HepG2 (cell line): ENCODE data around the gene ECHS1. TPM values are rescaled to one million over a fixed set of nuclear protein-coding genes. Genes with fewer than 3 reads are reported as not detected.

ENCODE experiments used
- BORCS8-MEF2B ChIP-seq: sonication (generic); formaldehyde crosslinking; IDR thresholded peaks from 2 replicates; pipeline ENCODE4 v1.8.0; 2022; ENCODE audit warnings: mild to moderate bottlenecking, missing genetic modification reagents
- JUND ChIP-seq: sonication (generic); formaldehyde crosslinking; IDR thresholded peaks from 2 replicates; pipeline ENCODE4 v1.8.0; 2022; ENCODE audit warnings: mild to moderate bottlenecking, missing genetic modification reagents
- MED1 ChIP-seq: sonication (generic); formaldehyde crosslinking; IDR thresholded peaks from 2 replicates; pipeline ENCODE4 v1.4.0; 2020; ENCODE audit warnings: missing genetic modification reagents
- NFKB2 ChIP-seq: sonication (generic); formaldehyde crosslinking; IDR thresholded peaks from 2 replicates; pipeline ENCODE4 v1.4.0; 2020; ENCODE audit warnings: missing genetic modification reagents, borderline replicate concordance
- SIN3A ChIP-seq: IDR thresholded peaks from 2 replicates; pipeline ENCODE4 v1.6.1; 2011; ENCODE audit warnings: low read depth, mild to moderate bottlenecking, control low read depth, low read length, borderline replicate concordance
- SMAD3 ChIP-seq: sonication (generic); formaldehyde crosslinking; IDR thresholded peaks from 2 replicates; pipeline ENCODE4 v1.4.0; 2020; ENCODE audit warnings: missing genetic modification reagents
- ZFP36L1 ChIP-seq: sonication (generic); formaldehyde crosslinking; IDR thresholded peaks from 2 replicates; pipeline ENCODE4 v1.8.0; 2022; ENCODE audit warnings: mild to moderate bottlenecking, missing genetic modification reagents, moderate library complexity
- ZNF350 ChIP-seq: sonication (generic); formaldehyde crosslinking; IDR thresholded peaks from 2 replicates; pipeline ENCODE4 v1.4.0; 2020; ENCODE audit warnings: mild to moderate bottlenecking, low read depth, missing genetic modification reagents, borderline replicate concordance
- ZNF614 ChIP-seq: IDR thresholded peaks from 2 replicates; pipeline ENCODE4 v1.6.1; 2018; ENCODE audit warnings: missing biosample characterization, missing genetic modification reagents, inconsistent platforms, borderline replicate concordance
- ZNF766 ChIP-seq: sonication (generic); formaldehyde crosslinking; IDR thresholded peaks from 2 replicates; pipeline ENCODE4 v1.5.0; 2020; ENCODE audit warnings: missing genetic modification reagents, borderline replicate concordance
- polyA plus RNA-seq, 8 experiments: library from polyadenylated mRNA; depleted of rRNA in 3 of 8; stranded (reverse) in 7 of 8; unstranded in 1 of 8; fragments of >200 nt; fragmentation: Illumina TruSeq in 4 of 8; extraction: Trizol in 4 of 8; gene quantifications; 2 replicates each; pipeline versions ENCODE4 v1.2.1 to v1.2.3, GENCODE V29; 2011 to 2016; ENCODE audit warnings: low read depth in 4 of 8, missing spikeins in 1 of 8, mixed read lengths in 1 of 8; ENCODE audit not compliant: insufficient read depth in 1 of 8
- total RNA-seq, 5 experiments: library from RNA; depleted of rRNA; stranded (reverse); fragments of >200 nt; fragmentation: Illumina TruSeq; extraction: Trizol; gene quantifications; 2 replicates each; pipeline ENCODE4 v1.2.3, GENCODE V29; 2016; ENCODE audit warnings: low read depth in 1 of 5
- TF ChIP-seq, protein P1 (sequence below), 2 experiments: IDR thresholded peaks; 2 replicates each; pipeline ENCODE4 v1.6.1; 2011 to 2012; ENCODE audit warnings: low read length in 2 of 2, borderline replicate concordance in 1 of 2, low read depth in 1 of 2, mild to moderate bottlenecking in 1 of 2, moderate library complexity in 1 of 2
- TF ChIP-seq, protein P2 (sequence below): sonication (generic); formaldehyde crosslinking; IDR thresholded peaks from 2 replicates; pipeline ENCODE4 v1.8.0; 2022; ENCODE audit warnings: mild to moderate bottlenecking, missing genetic modification reagents, borderline replicate concordance
- TF ChIP-seq, protein P3 (sequence below): IDR thresholded peaks from 2 replicates; pipeline ENCODE4 v1.6.1; 2016
- TF ChIP-seq, protein P4 (sequence below): sonication (generic); formaldehyde crosslinking; IDR thresholded peaks from 2 replicates; pipeline ENCODE4 v1.5.0; 2020; ENCODE audit warnings: missing genetic modification reagents
- TF ChIP-seq, protein P5 (sequence below): sonication (generic); formaldehyde crosslinking; IDR thresholded peaks from 2 replicates; pipeline ENCODE4 v1.5.1; 2020; ENCODE audit warnings: mild to moderate bottlenecking, missing genetic modification reagents, moderate library complexity
- TF ChIP-seq, protein P6 (sequence below): sonication (generic); formaldehyde crosslinking; IDR thresholded peaks from 2 replicates; pipeline ENCODE4 v1.8.0; 2023; ENCODE audit warnings: mild to moderate bottlenecking, missing genetic modification reagents
- TF ChIP-seq, protein P7 (sequence below): sonication (generic); formaldehyde crosslinking; IDR thresholded peaks from 2 replicates; pipeline ENCODE4 v1.4.0; 2020; ENCODE audit warnings: mild to moderate bottlenecking, missing genetic modification reagents

The ECHS1 gene
- total and polyA plus RNA-seq, 2 of the 13 experiments (the other 11 are each of a cell fraction or from before 2014, with no cell fraction given), result 32.7 to 195 TPM

DNA sequence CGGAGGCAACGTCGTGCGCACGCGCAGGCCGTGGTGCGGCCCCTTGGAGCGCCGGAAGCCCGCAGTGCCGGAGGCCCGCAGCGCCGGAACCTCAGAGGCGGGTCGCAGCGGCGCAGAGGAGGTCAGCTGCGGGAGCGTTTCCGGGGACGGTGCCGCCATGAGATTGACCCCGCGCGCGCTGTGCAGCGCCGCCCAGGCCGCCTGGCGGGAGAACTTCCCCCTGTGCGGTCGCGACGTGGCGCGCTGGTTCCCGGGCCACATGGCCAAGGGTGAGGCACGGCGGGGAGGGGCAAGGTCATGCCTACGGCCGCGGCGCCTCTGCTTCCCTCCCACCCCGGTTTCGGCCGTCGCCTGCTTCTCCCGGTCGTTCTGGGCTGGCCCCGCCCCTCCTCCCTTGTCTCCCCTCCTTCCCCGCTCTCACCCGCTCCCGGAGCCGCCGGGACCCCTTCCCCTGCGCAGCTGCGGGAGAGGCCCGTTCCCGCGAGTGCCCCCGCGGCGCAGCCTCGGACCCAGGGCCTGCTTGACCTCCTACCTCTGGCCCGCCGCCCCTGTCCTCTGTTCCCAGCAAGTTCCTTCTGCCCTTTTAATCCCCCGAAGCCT lies 21.0 kb upstream of the ECHS1 start, which contains the start of gene MTG1 (continued):
- TF ChIP-seq ZNF350 (CRISPR knock-in tag) (peak; percentile 76), ZNF766 (peak; percentile 75; the same call in 1 of the 2 replicates), ZNF614 (peak; percentile 92), SIN3A (peak; percentile 96; the same call in 1 of the 2 replicates), SMAD3 (CRISPR knock-in tag) (peak; percentile 76), MED1 (peak; percentile 78), JUND (CRISPR knock-in tag) (peak; percentile 48; the same call in 1 of the 2 replicates), ZFP36L1 (CRISPR knock-in tag) (0 out of 2 replicates have a peak, but pooled peaks have one; percentile 54), BORCS8-MEF2B (CRISPR knock-in tag) (peak; percentile 73), NFKB2 (CRISPR knock-in tag) (peak; percentile 87; the same call in 1 of the 2 replicates)
- TF ChIP-seq, protein P1, sequence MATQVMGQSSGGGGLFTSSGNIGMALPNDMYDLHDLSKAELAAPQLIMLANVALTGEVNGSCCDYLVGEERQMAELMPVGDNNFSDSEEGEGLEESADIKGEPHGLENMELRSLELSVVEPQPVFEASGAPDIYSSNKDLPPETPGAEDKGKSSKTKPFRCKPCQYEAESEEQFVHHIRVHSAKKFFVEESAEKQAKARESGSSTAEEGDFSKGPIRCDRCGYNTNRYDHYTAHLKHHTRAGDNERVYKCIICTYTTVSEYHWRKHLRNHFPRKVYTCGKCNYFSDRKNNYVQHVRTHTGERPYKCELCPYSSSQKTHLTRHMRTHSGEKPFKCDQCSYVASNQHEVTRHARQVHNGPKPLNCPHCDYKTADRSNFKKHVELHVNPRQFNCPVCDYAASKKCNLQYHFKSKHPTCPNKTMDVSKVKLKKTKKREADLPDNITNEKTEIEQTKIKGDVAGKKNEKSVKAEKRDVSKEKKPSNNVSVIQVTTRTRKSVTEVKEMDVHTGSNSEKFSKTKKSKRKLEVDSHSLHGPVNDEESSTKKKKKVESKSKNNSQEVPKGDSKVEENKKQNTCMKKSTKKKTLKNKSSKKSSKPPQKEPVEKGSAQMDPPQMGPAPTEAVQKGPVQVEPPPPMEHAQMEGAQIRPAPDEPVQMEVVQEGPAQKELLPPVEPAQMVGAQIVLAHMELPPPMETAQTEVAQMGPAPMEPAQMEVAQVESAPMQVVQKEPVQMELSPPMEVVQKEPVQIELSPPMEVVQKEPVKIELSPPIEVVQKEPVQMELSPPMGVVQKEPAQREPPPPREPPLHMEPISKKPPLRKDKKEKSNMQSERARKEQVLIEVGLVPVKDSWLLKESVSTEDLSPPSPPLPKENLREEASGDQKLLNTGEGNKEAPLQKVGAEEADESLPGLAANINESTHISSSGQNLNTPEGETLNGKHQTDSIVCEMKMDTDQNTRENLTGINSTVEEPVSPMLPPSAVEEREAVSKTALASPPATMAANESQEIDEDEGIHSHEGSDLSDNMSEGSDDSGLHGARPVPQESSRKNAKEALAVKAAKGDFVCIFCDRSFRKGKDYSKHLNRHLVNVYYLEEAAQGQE (IDR thresholded peaks at IDR 0.05; ENCODE audit: borderline replicate concordance in 1 of 2, low read depth in 1 of 2, low read length in 2 of 2), result peak in 1 of 2 experiments; percentile 48; a peak in 1 of 4 replicates
- TF ChIP-seq, protein P2, sequence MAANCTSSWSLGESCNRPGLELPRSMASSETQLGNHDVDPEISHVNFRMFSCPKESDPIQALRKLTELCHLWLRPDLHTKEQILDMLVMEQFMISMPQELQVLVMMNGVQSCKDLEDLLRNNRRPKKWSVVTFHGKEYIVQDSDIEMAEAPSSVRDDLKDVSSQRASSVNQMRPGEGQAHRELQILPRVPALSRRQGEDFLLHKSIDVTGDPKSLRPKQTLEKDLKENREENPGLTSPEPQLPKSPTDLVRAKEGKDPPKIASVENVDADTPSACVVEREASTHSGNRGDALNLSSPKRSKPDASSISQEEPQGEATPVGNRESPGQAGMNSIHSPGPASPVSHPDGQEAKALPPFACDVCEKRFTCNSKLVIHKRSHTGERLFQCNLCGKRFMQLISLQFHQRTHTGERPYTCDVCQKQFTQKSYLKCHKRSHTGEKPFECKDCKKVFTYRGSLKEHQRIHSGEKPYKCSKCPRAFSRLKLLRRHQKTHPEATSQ (CRISPR knock-in tag), result peak; percentile 26; the same call in 1 of the 2 replicates
- TF ChIP-seq, protein P3, sequence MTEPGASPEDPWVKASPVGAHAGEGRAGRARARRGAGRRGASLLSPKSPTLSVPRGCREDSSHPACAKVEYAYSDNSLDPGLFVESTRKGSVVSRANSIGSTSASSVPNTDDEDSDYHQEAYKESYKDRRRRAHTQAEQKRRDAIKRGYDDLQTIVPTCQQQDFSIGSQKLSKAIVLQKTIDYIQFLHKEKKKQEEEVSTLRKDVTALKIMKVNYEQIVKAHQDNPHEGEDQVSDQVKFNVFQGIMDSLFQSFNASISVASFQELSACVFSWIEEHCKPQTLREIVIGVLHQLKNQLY (CRISPR knock-in tag), result no peak
- TF ChIP-seq, protein P4, sequence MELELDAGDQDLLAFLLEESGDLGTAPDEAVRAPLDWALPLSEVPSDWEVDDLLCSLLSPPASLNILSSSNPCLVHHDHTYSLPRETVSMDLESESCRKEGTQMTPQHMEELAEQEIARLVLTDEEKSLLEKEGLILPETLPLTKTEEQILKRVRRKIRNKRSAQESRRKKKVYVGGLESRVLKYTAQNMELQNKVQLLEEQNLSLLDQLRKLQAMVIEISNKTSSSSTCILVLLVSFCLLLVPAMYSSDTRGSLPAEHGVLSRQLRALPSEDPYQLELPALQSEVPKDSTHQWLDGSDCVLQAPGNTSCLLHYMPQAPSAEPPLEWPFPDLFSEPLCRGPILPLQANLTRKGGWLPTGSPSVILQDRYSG (CRISPR knock-in tag), result no peak
- TF ChIP-seq, protein P5, sequence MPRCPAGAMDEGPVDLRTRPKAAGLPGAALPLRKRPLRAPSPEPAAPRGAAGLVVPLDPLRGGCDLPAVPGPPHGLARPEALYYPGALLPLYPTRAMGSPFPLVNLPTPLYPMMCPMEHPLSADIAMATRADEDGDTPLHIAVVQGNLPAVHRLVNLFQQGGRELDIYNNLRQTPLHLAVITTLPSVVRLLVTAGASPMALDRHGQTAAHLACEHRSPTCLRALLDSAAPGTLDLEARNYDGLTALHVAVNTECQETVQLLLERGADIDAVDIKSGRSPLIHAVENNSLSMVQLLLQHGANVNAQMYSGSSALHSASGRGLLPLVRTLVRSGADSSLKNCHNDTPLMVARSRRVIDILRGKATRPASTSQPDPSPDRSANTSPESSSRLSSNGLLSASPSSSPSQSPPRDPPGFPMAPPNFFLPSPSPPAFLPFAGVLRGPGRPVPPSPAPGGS, result peak; percentile 88
- TF ChIP-seq, protein P6, sequence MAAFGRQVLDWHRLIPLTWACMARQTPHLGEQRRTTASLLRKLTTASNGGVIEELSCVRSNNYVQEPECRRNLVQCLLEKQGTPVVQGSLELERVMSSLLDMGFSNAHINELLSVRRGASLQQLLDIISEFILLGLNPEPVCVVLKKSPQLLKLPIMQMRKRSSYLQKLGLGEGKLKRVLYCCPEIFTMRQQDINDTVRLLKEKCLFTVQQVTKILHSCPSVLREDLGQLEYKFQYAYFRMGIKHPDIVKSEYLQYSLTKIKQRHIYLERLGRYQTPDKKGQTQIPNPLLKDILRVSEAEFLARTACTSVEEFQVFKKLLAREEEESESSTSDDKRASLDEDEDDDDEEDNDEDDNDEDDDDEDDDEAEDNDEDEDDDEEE (CRISPR knock-in tag), result peak; percentile 96
- TF ChIP-seq, protein P7, sequence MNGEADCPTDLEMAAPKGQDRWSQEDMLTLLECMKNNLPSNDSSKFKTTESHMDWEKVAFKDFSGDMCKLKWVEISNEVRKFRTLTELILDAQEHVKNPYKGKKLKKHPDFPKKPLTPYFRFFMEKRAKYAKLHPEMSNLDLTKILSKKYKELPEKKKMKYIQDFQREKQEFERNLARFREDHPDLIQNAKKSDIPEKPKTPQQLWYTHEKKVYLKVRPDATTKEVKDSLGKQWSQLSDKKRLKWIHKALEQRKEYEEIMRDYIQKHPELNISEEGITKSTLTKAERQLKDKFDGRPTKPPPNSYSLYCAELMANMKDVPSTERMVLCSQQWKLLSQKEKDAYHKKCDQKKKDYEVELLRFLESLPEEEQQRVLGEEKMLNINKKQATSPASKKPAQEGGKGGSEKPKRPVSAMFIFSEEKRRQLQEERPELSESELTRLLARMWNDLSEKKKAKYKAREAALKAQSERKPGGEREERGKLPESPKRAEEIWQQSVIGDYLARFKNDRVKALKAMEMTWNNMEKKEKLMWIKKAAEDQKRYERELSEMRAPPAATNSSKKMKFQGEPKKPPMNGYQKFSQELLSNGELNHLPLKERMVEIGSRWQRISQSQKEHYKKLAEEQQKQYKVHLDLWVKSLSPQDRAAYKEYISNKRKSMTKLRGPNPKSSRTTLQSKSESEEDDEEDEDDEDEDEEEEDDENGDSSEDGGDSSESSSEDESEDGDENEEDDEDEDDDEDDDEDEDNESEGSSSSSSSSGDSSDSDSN, result peak; percentile 94
